Transverse colon (tissue), 4 donors: ENCODE measurements around the gene UBAP2. TPM values are rescaled to one million over a fixed set of nuclear protein-coding genes. Genes with fewer than 3 reads are reported as not detected.
"Not testable (repeated sequence)": the region's sequence is repeated elsewhere in the genome, so short reads cannot be mapped to it uniquely, and the experiment has no call there.

ENCODE experiments used
- DNase-seq: peaks from one replicate; pipeline ENCODE4 v3.0.0-alpha.2; 2019
- H3K27ac ChIP-seq, 4 donors: fragments of 200-600 bp; sonication (generic); 2 replicates each; pipeline ENCODE4 v1.5.1; 2016 to 2018; ENCODE audit warnings: inconsistent platforms in 4 of 4
- H3K27me3 ChIP-seq: fragments of 200-600 bp; sonication (generic); 2 replicates; pipeline ENCODE4 v1.5.1; 2017; ENCODE audit warnings: inconsistent platforms
- H3K36me3 ChIP-seq, 4 donors: fragments of 200-600 bp; sonication (generic); 2 replicates each; pipeline ENCODE4 v1.5.1; 2017 to 2019; ENCODE audit warnings: inconsistent platforms in 4 of 4
- H3K4me1 ChIP-seq, 4 donors: fragments of 200-600 bp; sonication (generic); 2 replicates each; pipeline ENCODE4 v1.5.1; 2017 to 2020; ENCODE audit warnings: inconsistent platforms in 4 of 4
- H3K4me3 ChIP-seq, 4 donors: fragments of 200-600 bp; sonication (generic); 1 replicate in 1 of 4; 2 replicates in 3 of 4; pipeline versions ENCODE4 v1.5.1 to v1.6.1; 2017 to 2019; ENCODE audit warnings: inconsistent platforms in 4 of 4
- H3K9me3 ChIP-seq, 2 donors: fragments of 200-600 bp; sonication (generic); 2 replicates each; pipeline ENCODE4 v1.5.1; 2017 to 2019; ENCODE audit warnings: inconsistent platforms in 2 of 2
- EP300 ChIP-seq: sonication (generic); formaldehyde crosslinking; IDR thresholded peaks from one replicate; pipeline ENCODE4 v1.6.1; 2017; ENCODE audit warnings: antibody characterized with exemption, low read depth
- POLR2A ChIP-seq: fragments of 450-650 bp; IDR thresholded peaks from one replicate; pipeline ENCODE4 v1.6.1; 2016; ENCODE audit warnings: antibody characterized with exemption, mild to moderate bottlenecking, moderate library complexity
- POLR2AphosphoS5 ChIP-seq, 3 donors: sonication (generic); formaldehyde crosslinking; IDR thresholded peaks; one replicate each; pipeline ENCODE4 v1.6.1; 2016; ENCODE audit warnings: antibody characterized with exemption in 3 of 3
- WGBS, 2 donors: methylation state at CpG; one replicate each; pipeline ENCODE4 v1.1.5; 2018; ENCODE audit warnings: low coverage in 1 of 2; 5-methylcytosine and 5-hydroxymethylcytosine counted together
- in situ Hi-C, 4 donors: fragments of 200-750 bp; cut with MboI; loops; one replicate each; pipeline versions ENCODE4 v1.15.0 to v1.15.1; 2017; ENCODE audit warnings: low sequenced_read_pairs in 3 of 4, low pct_ligation_motif_present in 1 of 4, low pct_unique_long_range_greater_than_20kb in 1 of 4
- intact Hi-C: fragments of 100-400 bp; cut with DNase I; formaldehyde crosslinking; loops from one replicate; pipeline ENCODE4 v1.15.1; 2023; ENCODE audit warnings: low total_unique reads
- total RNA-seq, 4 donors: library from RNA; depleted of rRNA; stranded (reverse); fragments of >200 nt; gene quantifications; one replicate each; pipeline ENCODE4 v1.1.0, GENCODE V29; 2016
- TF ChIP-seq, protein P1 (sequence below), 5 experiments: fragments of 200-600 bp in 3 of 5; fragments of 450-650 bp in 2 of 5; sonication (generic) in 3 of 5; IDR thresholded peaks; 1 replicate in 2 of 5; 2 replicates in 3 of 5; pipeline ENCODE4 v1.5.1; 2016 to 2017; ENCODE audit warnings: antibody characterized with exemption in 5 of 5, inconsistent platforms in 3 of 5, mild to moderate bottlenecking in 2 of 5, moderate library complexity in 1 of 5

UBAP2 gene
- total RNA-seq, 4 donors from 2014 or later: 22.5 to 52.1 (median 31.7) TPM

DNA sequence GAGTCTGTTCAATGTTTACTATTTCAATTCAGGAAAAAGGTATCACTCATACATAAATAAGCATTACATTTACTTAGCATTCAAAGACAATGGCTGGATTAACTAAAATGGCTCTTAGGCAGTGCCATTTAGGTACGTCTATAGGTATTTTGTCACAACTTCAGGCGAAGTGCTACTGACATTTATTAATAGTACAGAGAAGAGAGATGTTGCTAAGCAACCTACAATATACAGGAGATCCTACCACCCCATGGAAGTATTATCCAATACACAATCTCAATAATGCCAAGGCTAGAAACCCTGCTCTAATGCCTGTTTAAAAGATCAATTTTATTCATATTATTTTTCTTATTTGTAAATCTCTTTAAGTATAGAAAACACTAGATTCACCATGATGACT is 76.0 kb downstream of the UBAP2 start:
- Histone ChIP-seq H3K27ac (no peak overlapping the region), H3K27me3 (no peaks in the 10 kb centered on the region), H3K4me1 (no peaks in the 10 kb centered on the region), H3K9me3 (no peaks in the 10 kb centered on the region), H3K36me3 (peaks cover 0 to 31% (median 0%) of the 10 kb centered on the region in 4 donors), H3K4me3 (no peak overlapping the region)
- 87 to 89% methylated on average over 2 of the region's 2 CpGs for WGBS, 2 donors
- in situ Hi-C loops: no loop called here
- TF ChIP-seq EP300 (no peak), POLR2A (no peak), POLR2AphosphoS5 (IDR thresholded peaks at IDR 0.05) (no peak)
- TF ChIP-seq, protein P1, sequence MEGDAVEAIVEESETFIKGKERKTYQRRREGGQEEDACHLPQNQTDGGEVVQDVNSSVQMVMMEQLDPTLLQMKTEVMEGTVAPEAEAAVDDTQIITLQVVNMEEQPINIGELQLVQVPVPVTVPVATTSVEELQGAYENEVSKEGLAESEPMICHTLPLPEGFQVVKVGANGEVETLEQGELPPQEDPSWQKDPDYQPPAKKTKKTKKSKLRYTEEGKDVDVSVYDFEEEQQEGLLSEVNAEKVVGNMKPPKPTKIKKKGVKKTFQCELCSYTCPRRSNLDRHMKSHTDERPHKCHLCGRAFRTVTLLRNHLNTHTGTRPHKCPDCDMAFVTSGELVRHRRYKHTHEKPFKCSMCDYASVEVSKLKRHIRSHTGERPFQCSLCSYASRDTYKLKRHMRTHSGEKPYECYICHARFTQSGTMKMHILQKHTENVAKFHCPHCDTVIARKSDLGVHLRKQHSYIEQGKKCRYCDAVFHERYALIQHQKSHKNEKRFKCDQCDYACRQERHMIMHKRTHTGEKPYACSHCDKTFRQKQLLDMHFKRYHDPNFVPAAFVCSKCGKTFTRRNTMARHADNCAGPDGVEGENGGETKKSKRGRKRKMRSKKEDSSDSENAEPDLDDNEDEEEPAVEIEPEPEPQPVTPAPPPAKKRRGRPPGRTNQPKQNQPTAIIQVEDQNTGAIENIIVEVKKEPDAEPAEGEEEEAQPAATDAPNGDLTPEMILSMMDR (IDR thresholded peaks at IDR 0.05): no peak
- DNase-seq: no peak
- intact Hi-C loops: no loop called here

DNA sequence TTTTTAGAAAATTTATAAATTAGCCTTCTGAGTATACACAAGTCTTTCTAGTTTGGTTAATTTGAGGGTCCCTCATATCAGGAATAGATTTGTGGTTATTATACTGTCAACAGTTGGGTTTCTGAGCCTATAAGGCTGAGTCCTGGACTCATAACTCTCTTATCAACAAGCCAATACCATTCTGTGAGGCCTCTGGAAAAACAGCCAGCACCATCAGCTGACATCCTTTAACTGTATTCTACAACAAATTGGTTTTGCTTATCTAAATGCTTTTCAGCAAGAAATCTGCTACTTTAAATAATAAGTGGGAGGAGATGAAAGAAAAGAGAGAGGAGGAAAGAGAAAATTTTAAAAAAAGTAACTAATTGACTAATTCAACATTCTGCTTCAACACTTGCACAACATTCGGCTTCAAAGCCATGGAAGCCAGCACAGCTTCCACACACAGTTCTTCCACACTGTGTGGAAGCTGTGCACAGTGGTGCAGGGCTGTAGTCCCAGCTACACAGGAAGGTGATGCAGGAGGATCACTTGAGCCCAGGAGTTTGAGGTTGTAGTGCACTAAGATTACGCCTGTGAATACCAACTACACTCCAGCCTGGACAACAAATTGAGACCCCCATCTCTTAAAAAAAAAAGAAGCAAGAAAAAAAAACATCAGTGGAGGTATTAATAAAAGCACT is 84.5 kb downstream of the UBAP2 start:
- in situ Hi-C loops (no loop called here), intact Hi-C loops (no loop called here)
- no peak overlapping the region for H3K4me3 ChIP-seq
- H3K9me3 ChIP-seq: no peaks in the 10 kb centered on the region
- TF ChIP-seq EP300 (no peak), POLR2AphosphoS5 (IDR thresholded peaks at IDR 0.05) (no peak), POLR2A (no peak)
- TF ChIP-seq, protein P1 (IDR thresholded peaks at IDR 0.05): no peak
- H3K27ac ChIP-seq: no peak overlapping the region
- no peak for DNase-seq
- H3K36me3 ChIP-seq: peaks cover 0 to 16% (median 0%) of the 10 kb centered on the region in 4 donors
- no peaks in the 10 kb centered on the region for H3K27me3 ChIP-seq
- H3K4me1 ChIP-seq: no peaks in the 10 kb centered on the region
- WGBS, 2 donors: 95 to 96% methylated on average over 2 of the region's 2 CpGs

DNA sequence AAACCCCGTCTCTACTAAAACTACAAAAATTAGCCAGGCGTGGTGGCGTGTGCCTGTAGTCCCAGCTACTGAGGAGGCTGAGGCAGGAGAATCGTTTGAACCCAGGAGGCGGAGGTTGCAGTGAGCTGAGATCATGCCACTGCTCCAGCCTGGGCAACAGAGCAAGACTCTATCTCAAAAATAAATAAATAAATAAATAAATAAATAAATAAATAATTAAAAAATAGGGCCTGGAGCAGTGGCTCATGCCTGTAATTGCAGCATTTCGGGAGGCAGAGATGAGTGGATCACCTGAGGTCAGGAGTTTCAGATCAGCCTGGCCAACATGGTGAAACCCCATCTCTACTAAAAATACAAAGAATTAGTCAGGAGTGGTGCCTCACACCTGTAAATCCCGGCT is 86.2 kb downstream of the UBAP2 start:
- H3K4me1 ChIP-seq, intact Hi-C loops, H3K27me3 ChIP-seq: not testable (repeated sequence)

DNA sequence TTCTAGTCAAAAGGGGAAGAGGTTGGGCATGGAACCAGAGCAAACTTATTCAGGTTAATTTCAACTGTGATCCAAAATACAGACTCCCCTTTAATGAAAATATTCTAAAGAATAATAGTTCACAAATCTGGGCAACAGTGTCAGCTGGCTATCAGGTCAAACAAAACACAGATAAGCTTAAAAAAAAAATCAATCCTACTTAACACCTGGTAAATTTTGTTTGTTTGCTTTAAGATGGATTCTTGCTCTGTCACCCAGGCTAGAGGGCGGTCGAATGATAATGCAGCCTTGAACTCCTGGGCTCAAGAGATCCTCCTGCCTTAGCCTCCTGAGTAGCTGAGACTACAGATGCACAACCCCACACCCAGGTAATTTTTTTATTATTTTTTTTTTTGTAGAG is 89.0 kb downstream of the UBAP2 start:
- WGBS, 2 donors: 91 to 95% methylated on average over 2 of the region's 2 CpGs
- peaks cover 0 to 32% (median 5%) of the 10 kb centered on the region in 4 donors for H3K36me3 ChIP-seq
- H3K4me1 ChIP-seq: no peaks in the 10 kb centered on the region
- no peak for DNase-seq
- no peaks in the 10 kb centered on the region for H3K27me3 ChIP-seq
- intact Hi-C loops: no loop called here
- in situ Hi-C loops: no loop called here
- H3K9me3 ChIP-seq: no peaks in the 10 kb centered on the region
- TF ChIP-seq, protein P1 (IDR thresholded peaks at IDR 0.05): no peak
- H3K4me3 ChIP-seq: no peak overlapping the region
- no peak overlapping the region for H3K27ac ChIP-seq

More for the DNA sequence above, 86.2 kb downstream of the UBAP2 start:
- H3K27ac ChIP-seq, H3K4me3 ChIP-seq, in situ Hi-C loops, DNase-seq, H3K9me3 ChIP-seq: not testable (repeated sequence)
- H3K36me3 ChIP-seq: peaks cover 0 to 16% (median 0%) of the 10 kb centered on the region in 4 donors
- 88% methylated on average over 4 to 7 of the region's 7 CpGs for WGBS, 2 donors

DNA sequence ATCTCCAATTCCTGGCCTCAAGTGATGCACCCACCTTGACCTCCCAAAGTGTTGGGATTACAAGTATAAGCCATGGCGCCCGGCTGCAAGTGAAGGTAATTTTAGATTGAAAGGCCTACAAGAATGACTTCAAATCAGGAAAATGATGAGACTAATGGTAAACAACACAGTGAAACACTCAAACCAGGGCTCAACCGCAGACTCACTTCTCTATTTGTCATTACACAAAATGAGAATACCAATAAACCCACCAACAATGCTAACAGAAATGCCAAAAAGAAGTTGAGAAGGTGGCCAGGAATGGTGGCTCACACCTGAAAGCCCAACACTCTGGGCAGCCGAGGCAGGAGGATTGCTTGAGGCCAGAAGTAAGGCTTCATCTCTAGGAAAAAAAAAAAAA is 92.1 kb downstream of the UBAP2 start:
- no peak overlapping the region for H3K27ac ChIP-seq
- H3K9me3 ChIP-seq: no peaks in the 10 kb centered on the region
- peaks cover 0 to 35% (median 9%) of the 10 kb centered on the region in 4 donors for H3K36me3 ChIP-seq
- no peaks in the 10 kb centered on the region for H3K4me1 ChIP-seq
- intact Hi-C loops: no loop called here
- no peak overlapping the region for H3K4me3 ChIP-seq
- TF ChIP-seq, protein P1 (IDR thresholded peaks at IDR 0.05): no peak
- TF ChIP-seq POLR2AphosphoS5 (IDR thresholded peaks at IDR 0.05): no peak
- no peak for TF ChIP-seq EP300
- TF ChIP-seq POLR2A: no peak
- H3K27me3 ChIP-seq: no peaks in the 10 kb centered on the region
- in situ Hi-C loops: no loop called here
- DNase-seq: no peak
- WGBS, 2 donors: 92 to 100% methylated on average over 1 to 4 of the region's 4 CpGs
